ENCODE measurements around the gene ZNF773.

DNA sequence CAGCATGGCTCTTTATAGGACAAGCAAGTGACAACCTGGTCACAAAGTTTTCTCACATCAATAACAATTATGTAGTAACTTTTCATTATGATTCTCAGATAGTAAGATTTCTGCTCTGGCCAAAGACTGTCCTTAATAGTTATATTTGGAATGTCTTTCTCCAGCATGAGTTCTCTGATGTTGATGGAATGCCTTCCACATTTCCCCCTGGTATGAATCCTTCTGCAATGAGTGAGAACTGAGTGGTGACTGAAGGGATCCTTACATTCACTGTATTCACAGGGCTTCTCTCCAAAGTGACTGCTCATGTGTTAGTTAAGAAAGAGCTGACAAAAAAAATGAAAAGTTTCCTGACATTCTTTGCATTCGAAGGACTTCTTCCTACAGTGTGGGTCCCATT, 46.8 kb downstream of the ZNF773 start:
- TF ChIP-seq, protein P1, sequence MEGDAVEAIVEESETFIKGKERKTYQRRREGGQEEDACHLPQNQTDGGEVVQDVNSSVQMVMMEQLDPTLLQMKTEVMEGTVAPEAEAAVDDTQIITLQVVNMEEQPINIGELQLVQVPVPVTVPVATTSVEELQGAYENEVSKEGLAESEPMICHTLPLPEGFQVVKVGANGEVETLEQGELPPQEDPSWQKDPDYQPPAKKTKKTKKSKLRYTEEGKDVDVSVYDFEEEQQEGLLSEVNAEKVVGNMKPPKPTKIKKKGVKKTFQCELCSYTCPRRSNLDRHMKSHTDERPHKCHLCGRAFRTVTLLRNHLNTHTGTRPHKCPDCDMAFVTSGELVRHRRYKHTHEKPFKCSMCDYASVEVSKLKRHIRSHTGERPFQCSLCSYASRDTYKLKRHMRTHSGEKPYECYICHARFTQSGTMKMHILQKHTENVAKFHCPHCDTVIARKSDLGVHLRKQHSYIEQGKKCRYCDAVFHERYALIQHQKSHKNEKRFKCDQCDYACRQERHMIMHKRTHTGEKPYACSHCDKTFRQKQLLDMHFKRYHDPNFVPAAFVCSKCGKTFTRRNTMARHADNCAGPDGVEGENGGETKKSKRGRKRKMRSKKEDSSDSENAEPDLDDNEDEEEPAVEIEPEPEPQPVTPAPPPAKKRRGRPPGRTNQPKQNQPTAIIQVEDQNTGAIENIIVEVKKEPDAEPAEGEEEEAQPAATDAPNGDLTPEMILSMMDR (conservative IDR thresholded peaks at IDR 0.05 in 1 of 2, IDR thresholded peaks at IDR 0.05 in 1 of 2; ENCODE audit: low read depth in 1 of 2, low read length in 2 of 2) = no peak
- no peak for TF ChIP-seq EZH2 (IDR thresholded peaks at IDR 0.05; ENCODE audit: low read length, missing control alignments)

Measured in fibroblast of lung (primary cell).